Left colon (tissue), 2 donors: ENCODE data around the gene POLG. TPM values are rescaled to one million over a fixed set of nuclear protein-coding genes. Genes with fewer than 3 reads are reported as not detected.
A peak's percentile ranks its signal among the peaks of the same experiment; 100 is the strongest.

Source experiments
- ATAC-seq: fragments of 200-7000 bp; cut with Tn5 transposase; one replicate; pipeline ENCODE4 v1.9.1; 2020; ENCODE audit warnings: mild to moderate bottlenecking, moderate library complexity
- DNase-seq, 2 donors: peaks; one replicate each; pipeline ENCODE4 v3.0.0-alpha.2; 2020
- intact Hi-C, 2 donors: fragments of 100-400 bp; cut with DNase I in 1 of 2; cut with micrococcal nuclease in 1 of 2; formaldehyde crosslinking; loops; one replicate each; pipeline versions ENCODE4 v1.11.2 to v1.14.0; 2022; cut with DNase I, micrococcal nuclease
- long read RNA-seq: library from polyadenylated mRNA; unstranded; transcript quantifications from one replicate; pipeline ENCODE4 v2.0.0, GENCODE V29; 2021
- total RNA-seq, 2 donors: library from RNA; stranded (reverse); fragmentation: NEBNext Ultra II Directional; extraction: Animal tissue kit (Norgen Biotek cat#: 25700); gene quantifications; one replicate each; pipeline ENCODE4 v1.2.1, GENCODE V29; 2021
- donor health status: DM: no; HTN: no; CAD: no.
- donor health status: DM: yes; HTN: yes; CAD: no.

The POLG gene
- total RNA-seq: 10 to 100 TPM; 70.3 to 71.0 TPM
- long read RNA-seq, full-length matches to known transcripts: 7 of 44 reads
- long read RNA-seq, partial matches to known transcripts: 26 of 44 reads
- long read RNA-seq, other reads (novel, unspliced or antisense): 11 of 44 reads

DNA sequence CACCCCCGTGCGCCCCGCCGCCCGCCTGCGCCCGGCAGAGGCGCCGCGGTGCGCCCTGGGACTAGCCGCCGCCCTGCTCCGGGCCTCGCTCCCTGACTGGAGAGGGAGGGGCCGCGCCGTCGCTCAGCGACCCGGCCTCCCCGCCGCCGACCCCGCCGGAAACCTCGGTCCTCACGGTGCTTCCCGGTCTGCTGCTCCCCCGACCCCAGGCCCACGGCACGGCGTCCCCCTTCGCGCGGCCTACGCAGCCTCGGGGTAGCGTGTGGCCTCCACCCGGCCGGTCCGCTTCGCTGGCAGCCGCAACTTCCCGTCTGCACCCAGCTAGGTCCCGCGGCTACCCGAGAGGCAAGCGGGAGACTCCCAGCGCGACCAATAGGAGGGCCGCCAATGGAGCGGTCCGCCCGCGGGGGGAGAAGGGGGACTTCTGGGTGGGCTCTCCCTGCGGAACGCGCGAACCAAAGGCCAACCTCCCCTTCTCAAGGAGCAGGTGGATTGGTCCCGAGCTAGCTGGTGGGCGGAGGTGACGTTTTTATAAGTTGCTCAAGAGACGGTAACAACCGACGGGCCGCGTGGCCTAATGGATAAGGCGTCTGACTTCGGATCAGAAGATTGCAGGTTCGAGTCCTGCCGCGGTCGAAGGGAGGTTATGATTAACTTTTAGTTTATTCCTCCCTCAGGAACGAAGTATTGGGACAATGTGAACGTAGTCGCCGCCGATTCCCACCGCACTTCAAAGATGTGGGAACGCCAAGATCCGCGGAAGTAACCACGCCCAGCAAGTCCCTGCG, at the start of gene POLG:
TSS of gene POLG (minus strand) at position 315 of the 788 bp plus-strand sequence. CDS start 1,070 bp downstream, outside the sequence.
- ATAC-seq: peak; percentile 84
- DNase-seq: peak; percentile 97 to 99
- intact Hi-C loops: no loop called here

DNA sequence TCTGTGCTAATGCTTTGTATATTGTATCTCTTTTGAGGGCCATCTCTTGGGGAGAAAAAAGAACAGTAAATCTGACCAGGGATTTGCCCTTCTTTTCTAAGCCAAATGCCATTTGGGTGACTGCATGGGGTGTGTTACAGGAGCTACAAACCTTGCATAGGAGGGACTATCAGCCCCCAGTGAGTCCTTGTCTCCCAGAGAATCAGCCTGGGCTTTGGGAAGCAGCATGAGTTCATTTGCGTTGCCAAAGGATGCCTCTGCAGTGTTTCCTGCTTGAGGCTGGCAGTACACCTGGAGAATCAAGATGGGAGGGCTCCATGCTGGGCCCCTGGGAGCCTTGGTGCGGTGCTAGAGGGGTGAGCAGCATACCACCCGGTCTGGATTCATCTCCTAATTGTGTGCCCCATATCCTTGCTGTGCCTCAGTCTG, 49.6 kb upstream of the POLG start:
- ATAC-seq: no peak
- intact Hi-C loops: no loop called here
- no peak for DNase-seq

DNA sequence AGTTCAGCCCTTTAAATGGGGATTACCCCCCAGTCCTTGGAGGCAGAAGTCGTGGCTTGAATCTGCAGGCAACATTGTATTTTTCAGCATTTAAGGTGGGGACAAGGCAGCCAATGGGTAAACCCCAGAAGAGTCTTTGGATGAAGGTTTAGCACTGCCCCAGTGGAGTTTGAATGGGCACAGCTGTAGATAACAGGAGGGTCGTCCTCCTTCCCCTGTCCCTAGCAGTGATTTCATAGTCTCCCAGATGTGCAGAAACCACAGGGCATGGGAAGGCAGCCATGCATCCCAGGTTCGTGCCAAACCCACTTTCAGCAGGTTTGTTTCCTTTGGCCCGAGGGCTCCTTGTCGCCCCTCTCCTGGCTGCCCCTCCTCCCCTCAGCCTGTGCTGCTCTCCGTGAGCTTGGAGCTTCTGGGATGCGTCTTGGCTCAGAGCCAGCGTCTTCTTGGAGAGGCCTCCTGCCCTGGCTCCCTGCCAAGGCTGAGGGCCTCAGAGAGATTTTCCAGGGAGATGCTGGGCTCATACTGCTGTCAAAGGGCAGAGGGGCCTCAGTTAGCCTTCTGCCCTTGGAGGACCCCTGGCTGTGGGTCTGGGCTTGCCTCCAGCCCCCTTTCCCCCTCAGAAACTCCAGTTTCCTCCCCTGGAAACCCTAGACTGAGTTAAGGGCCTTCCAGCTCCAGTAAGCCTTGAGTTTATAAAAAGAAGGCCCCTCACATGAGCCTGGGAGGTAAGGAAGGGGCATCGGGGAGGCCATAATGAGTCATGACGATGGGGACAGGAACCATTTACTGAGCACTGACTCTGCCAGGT, 48.9 kb upstream of the POLG start:
- peak; percentile 53 to 57 for DNase-seq
- no peak for ATAC-seq
- intact Hi-C loops: no loop called here

DNA sequence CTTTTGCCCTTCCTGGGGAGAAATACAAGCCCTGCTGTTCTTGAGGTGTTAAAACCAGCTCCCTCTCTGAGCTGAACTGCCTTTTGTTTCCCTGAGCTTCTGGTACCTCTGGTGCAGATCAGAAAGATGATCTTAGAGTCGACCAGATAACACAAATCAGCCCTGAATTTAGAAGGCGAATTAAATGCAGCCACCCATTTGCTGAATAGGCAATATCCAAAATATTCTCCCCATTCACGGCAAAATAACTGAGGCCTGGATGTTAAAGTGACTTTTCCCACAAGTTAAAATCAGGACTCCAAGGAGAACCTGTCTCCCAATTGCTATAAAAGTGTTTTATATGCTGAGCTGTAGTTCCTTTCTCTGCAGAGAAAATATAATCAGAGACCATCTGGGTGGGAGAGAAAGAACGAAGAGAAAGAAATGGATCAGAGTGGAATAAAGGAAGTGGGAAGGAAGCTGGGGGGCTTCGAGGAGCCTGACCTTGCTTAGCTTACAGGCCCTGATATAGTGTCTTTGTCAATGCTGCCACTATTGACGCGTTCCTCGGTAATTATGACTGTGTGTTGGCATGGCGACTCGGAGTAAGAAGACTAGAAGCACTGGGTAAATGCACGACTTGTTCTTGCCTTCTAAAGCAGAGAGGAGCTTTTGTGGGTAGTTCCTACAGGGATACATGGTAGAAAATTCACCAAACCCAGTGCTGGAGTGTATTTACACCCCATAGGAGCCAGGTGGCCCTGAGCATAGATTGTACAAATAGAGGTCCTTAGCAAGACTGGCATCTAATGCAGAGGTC, 47.5 kb upstream of the POLG start:
- ATAC-seq (no peak), DNase-seq (no peak)
- intact Hi-C loops: no loop called here

DNA sequence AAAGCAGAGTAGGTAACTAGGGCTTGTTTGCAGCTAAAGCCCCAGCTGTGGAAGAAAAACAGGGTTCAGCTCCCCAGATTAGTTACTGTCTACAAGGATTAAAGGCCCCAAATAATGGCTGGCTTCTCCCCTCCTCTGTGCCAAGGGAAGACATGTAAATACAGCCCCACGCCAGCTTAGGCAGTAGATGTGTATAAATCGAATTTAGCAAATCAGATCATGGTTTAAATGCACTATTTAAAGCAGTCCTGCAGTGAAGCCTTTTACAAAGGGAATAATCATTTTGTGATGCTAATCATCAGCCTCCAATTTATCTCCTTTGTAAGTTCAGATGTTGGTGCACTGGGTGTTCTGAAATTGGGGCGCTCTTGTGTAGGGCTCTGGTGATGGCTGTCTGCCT, 46.7 kb upstream of the POLG start:
- ATAC-seq (no peak), DNase-seq (no peak)
- intact Hi-C loops: no loop called here

DNA sequence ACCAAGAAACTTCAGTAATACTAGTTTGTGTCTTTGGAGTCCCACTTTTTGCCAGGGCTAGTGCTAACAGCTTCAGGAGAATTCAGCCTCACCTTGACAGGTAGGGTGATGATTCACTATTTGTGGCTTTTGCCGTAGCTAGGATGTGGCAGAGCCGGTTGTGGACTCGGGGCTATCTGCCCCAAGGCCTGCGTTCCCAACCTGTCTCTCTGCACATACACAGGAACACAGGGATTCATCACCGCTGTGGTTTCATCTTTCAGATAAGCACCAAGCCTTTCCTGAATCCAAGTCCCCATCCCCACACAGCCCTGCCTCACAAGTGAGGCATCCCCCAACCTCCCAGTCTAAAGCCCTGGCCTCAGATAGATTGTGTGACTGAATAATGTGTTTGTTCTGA, 45.2 kb upstream of the POLG start:
- ATAC-seq: no peak
- no peak for DNase-seq
- intact Hi-C loops: no loop called here

DNA sequence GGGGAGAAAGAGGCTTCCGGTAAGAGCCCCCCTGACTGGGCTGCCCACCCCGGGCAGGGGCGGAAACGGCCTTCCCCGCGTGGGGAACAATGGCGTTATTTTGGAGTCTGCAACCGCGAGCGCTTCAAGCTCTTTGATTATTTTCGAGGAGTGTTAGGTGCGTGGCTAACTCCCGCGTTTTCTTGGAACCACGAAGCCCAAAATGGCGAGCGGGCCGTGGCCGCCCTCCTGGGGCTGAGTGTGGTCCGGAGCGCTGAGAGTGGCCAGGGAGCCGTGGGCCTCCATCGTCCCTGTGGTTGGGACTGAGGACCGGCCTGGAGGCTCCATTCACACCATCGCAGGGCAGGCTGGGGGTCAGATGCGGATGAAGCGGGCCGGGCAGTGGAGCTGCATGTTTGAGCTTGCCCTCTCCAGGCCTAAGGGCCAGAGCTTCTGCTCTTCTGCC, 44.6 kb upstream of the POLG start:
- no peak for DNase-seq
- intact Hi-C loops: no loop called here
- ATAC-seq: no peak

DNA sequence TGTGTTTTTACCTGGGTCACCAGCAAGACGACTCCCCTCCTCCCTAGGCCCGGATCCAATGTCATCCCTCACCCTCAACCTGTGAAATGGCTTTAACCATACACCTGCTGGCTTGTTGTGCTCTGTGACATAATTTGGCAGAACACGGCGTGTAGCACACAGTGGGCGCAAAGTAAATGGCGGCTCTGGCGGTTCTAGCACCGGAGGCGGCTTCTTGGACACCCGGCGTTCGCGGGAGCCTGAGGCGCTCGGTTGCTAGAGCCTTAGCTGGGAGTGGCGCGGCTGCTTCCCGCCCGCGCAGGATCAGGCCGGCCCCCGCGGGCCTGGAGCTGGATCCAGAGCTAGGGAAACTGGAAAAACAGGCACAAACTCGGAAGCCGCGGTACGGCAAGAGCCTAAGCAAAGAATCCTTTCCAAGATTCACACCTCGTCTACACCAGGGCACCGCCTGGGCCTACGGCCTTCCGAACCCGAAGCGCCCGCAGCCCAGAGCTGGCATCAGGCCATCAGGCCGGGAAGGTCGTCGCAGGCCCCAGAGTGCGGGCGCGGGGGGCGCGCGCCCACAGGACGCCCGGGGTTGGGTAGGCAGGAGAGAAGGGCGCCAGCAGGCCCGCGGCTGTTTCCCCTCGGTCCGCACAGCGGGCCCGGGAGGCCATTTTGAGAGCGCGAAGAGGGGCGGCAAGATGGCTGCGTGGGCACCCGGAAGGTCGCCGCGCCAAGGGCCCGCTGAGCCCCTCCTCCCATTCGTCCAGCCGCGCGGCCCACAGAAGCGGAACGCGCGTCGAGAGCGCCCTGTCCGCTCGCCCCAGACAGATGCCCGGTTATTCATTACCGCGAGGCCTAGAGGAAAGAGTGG, 43.9 kb upstream of the POLG start:
- no peak for DNase-seq
- ATAC-seq: peak; percentile 51

DNA sequence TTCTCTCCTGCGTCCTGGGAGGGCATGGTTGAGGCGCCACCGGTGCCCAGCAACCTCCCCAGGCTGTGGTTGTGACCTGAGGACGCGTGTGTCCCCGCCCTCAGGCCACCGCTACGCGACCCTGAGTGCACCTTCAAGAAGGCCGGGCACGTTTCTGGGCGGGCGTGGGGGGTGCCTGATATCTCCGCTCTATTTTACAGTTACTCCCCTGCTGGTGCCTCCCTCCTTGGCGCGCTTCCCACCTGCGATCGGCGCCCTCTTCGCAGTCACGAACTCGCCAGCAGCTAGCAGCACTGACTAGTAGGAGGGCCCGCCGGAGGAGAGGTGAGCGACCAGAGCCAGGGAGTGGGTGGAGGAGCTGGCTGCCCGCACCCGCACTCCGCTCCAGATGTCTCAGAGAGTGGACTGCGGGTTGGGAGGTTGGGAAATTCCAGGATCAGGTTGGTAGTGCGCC, 43.2 kb upstream of the POLG start:
- DNase-seq: no peak
- intact Hi-C loops: no loop called here
- ATAC-seq: no peak

More for the DNA sequence above, 43.9 kb upstream of the POLG start:
- intact Hi-C loops: no loop called here

DNA sequence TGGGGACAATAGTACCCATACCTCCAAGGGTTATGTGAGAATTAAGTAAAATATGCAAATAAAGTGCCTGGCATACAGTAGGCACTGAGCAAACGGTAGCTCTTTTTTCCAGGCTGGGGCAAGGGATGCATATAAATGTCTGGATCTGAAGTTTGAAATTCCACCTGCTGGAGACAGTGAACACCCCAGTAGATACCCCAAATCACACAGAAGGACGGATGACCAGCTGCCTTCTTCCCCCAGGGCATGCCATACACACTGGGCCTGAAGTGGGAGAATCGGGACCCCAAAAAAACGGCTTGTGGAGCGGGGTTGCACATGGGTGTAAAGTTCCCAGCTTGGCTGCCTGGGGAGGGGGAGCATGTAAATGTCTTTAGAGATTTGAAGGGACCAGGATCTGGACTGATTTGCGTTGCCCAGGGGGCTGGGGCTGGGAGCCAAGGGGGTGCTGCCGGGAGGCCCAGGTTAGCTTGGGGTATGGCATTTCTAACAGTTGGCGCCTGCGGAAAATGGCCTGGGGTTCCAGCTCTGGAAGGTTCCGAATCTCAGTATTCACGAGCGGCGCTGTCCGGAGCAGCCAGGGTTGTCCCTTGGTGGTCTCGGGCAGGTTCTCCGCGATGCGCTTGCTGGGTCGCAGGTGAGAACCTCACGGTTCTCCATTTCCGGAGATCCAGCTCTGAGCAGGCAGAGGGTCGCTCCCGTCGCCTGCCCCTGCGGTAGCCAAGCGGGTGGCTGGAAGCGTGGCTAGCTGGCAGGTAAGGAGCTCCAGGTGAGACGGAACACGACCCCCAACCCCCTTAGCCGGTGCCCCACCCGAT, 42.6 kb upstream of the POLG start:
- intact Hi-C loops: no loop called here
- DNase-seq (no peak), ATAC-seq (no peak)

DNA sequence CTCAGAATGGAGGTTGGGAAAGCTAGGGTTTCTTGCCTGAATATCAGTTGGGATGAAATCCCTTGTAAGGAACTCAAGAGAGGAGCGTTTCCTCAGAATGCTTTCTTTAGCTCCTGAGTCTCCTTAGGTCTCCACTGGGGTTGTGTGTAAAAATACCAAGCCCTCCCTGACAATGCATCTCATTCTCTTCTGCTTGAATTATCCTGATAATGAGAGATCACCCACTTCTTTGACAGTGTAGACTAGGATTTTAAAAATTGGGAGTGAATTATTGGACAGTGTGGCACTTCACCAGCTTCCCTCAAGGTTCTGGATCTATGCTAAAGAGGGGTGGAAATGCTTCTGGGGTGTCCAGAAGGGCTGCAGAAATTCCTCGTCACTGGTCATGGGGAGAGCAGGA, 41.8 kb upstream of the POLG start:
- DNase-seq: no peak
- no peak for ATAC-seq
- intact Hi-C loops: no loop called here

DNA sequence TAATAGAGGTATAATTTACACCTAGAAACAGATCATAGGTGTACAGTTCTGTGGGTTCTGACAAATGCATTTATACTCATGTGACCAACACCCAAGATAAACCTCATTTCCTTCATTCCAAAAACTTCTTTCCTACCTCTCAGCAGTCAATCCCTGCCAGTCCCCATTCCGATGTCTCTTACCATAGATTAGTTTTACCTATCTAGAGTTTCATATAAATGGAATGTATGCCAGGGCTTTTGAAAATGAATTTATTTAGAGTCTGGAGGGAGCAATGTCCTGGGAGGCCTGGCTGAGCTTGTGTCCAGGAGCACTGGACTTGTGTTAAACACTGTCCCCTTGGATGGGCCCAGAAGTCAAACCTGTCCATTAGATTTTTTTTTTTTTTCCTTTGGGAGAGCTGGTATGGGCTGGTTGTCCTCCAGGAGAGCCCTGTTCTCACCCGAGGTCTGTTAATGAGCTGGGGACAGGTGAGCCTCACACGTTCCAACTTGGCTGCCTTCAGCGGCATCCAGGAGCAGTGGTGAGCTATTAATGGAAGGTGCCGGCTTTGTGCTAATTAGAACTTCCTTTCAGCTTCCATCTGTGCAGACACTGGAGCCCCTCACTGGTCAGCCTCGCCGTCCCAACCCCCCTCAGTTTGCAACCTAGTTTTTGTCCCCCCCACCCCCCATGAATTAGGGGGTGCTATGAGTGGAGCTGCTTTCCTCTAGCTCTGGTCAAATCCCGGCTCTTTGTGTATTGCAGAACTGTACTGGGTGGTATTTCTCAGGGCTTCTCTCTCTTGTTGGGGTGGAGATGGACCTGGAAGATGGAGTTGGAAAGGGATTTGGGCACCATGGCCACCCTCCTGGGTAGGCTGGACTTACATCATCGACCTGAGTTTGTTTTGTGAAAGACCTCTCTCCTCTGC, 40.7 kb upstream of the POLG start:
- no peak for DNase-seq
- intact Hi-C loops: no loop called here
- ATAC-seq: no peak

DNA sequence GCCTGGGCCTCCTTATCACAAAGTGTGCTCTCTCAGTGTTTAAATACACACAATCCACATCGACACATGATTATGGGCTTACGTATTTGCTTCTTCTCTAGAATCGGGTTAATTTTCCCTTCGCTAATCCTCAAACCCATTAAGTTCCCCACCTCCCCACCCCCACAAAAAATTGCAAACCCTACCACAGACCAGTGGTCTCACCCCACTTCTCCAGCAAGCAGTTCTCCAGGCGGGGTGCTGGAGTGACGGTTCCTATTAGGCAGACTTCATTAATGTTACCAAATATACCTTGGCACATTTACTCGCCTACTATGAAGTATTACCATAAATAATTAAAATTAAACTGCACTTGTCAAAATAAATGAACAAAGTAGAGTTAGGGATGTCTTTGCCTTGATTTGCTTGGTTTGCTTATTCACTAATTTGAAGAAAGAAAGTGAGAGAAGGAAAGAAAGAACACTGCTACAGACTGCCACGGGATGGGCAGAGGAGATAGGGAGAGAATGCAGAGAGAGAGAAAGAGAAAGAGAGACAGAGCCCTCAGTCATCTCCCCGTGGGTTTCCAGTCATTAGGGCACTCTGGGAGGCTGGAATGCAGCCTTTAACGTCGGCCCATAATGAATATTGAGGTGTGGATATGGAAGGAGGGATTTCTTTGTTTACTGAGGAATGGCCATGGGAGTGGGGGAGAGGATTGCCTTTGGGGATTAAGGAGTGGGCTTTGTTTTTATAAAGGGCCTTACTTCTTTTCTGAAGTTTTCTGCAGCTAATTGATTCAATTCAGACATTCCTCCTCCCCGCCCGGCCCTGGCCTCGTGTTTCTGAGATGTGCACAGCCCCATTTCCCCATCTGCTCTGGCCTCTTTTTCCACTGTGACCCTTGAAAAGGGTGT, 39.7 kb upstream of the POLG start:
- DNase-seq (no peak), ATAC-seq (no peak)
- intact Hi-C loops: no loop called here

DNA sequence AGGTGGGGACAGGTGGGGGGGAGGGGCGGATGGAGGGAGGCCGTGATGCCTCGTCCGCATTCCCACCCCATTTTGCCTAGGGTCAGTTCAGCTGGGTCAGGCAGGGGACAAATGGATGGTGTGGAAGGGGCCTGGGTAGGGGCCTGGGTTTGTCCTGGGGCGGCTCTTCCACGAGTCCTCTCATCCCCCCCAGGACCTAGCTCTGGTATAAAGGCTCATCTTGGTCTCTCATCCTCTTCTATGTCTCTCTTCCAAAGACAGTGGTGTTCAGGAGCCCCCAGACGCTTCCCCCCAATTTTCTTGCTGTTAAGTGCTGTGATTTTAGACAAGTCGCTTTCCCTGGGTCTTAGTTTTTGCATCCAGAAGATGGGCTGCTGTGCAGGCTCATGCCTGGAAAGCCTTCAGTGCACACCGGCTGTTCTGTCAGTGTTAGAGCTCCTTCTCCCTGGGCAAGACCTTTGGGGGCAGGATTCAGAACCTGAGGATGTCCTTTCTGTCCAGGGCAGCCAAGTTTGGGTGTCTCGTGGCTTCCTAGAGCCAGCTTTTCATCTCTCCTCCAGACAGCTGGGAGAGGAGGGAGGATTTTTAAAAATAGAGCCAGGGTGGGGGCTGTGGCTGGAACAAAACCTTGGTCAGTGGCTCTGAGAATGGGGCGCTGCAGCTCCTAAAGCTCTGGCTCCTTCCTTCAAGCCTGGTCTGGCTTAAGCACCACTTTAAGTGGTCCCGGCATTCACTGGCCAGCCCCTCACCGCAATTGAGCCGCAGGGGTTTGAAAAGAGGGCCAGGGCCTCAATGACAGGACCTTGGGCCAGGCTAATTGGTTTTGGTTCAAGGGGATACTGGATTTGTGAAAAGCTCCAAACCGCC, 37.7 kb upstream of the POLG start:
- intact Hi-C loops: no loop called here
- no peak for ATAC-seq
- DNase-seq: no peak
